K562 (cell line): Measurements from ENCODE around the gene CBFA2T2. TPM values are rescaled to one million over a fixed set of nuclear protein-coding genes. Genes with fewer than 3 reads are reported as not detected.

Source experiments
- ATAC-seq: fragments of 200-7000 bp; cut with Tn5 transposase; 3 replicates; pipeline ENCODE4 v1.9.1; 2020; ENCODE audit warnings: moderate library complexity
- BruUV-seq: library from RNA; stranded (reverse); fragments of 400-500 nt; replicated peaks from 2 replicates; lab custom pipeline; 2021; lab: Mats Ljungman, UMichigan
- CTCF ChIA-PET: fragments of 300-600 bp; formaldehyde crosslinking; extraction: SDS; loops from one replicate; lab custom pipeline; 2021; ENCODE audit warnings: low intra/inter-chr PET ratio; lab: Yijun Ruan, JAX
- POLR2A ChIA-PET: fragments of 300-600, 350-650 bp; sonication (Branson Sonifier 250); formaldehyde crosslinking; extraction: SDS; loops from one replicate; lab custom pipeline; 2021; ENCODE audit warnings: antibody characterized with exemption, inconsistent platforms; lab: Yijun Ruan, JAX
- DNase-seq, 4 experiments: peaks; one replicate each; pipeline versions ENCODE4 v3.0.0 to v3.0.0-alpha.2; 2011 to 2018; ENCODE audit warnings: low spot score in 3 of 4, mixed read lengths in 3 of 4; ENCODE audit errors: extremely low read depth in 1 of 4
- FAIRE-seq: peaks from 2 replicates; lab custom pipeline; 2011; peaks lifted over from hg19 to GRCh38; lab: Jason Lieb, UNC
- H2AFZ ChIP-seq: 2 replicates; pipeline ENCODE4 v1.6.0; 2011; ENCODE audit warnings: low read depth, low read length, control low read depth, inconsistent platforms
- H3K27ac ChIP-seq: fragments of 200-600 bp; 3 replicates; pipeline ENCODE4 v1.8.0; 2011; ENCODE audit warnings: low read depth, mild to moderate bottlenecking, control low read depth, inconsistent platforms, low read length, moderate library complexity, mixed read lengths; ENCODE audit errors: extremely low read depth
- H3K27me3 ChIP-seq, 2 experiments: fragments of 300-600 bp in 1 of 2; 2 replicates in 1 of 2; 3 replicates in 1 of 2; pipeline versions ENCODE4 v1.6.0 to v1.8.0; 2011; ENCODE audit warnings: inconsistent platforms in 2 of 2, low read length in 2 of 2, mild to moderate bottlenecking in 1 of 2, mixed read lengths in 1 of 2, moderate library complexity in 1 of 2; ENCODE audit not compliant: control insufficient read depth in 2 of 2, insufficient read depth in 2 of 2
- H3K36me3 ChIP-seq: fragments of 300-600 bp; 3 replicates; pipeline ENCODE4 v1.8.0; 2011; ENCODE audit warnings: mild to moderate bottlenecking, low read length, inconsistent platforms; ENCODE audit not compliant: control insufficient read depth, insufficient read depth
- H3K4me1 ChIP-seq, 2 experiments: fragments of 200-600 bp in 1 of 2; replicated peaks in 1 of 2; 2 replicates in 1 of 2; 3 replicates in 1 of 2; pipeline versions ENCODE4 v1.5.1 to v1.8.0; 2011; ENCODE audit warnings: inconsistent platforms in 2 of 2, low read length in 2 of 2, mild to moderate bottlenecking in 1 of 2, mixed read lengths in 1 of 2, moderate library complexity in 1 of 2; ENCODE audit not compliant: control insufficient read depth in 2 of 2, insufficient read depth in 2 of 2
- H3K4me2 ChIP-seq: 2 replicates; pipeline ENCODE4 v1.6.1; 2011; ENCODE audit warnings: low read length, control low read depth, inconsistent platforms, mixed read lengths; ENCODE audit not compliant: insufficient read depth
- H3K4me3 ChIP-seq: fragments of 200-600 bp; sonication (generic), shearing (Covaris generic); 2 replicates; pipeline ENCODE4 v1.5.1; 2016; ENCODE audit warnings: control low read depth, inconsistent platforms
- H3K79me2 ChIP-seq: fragments of 200-600 bp; 3 replicates; pipeline ENCODE4 v1.8.0; 2011; ENCODE audit warnings: low read length, inconsistent platforms; ENCODE audit not compliant: control insufficient read depth, insufficient read depth
- H3K9ac ChIP-seq, 2 experiments: 2 replicates each; pipeline versions ENCODE4 v1.6.0 to v1.6.1; 2011; ENCODE audit warnings: low read depth in 2 of 2, low read length in 2 of 2, control low read depth in 1 of 2, inconsistent platforms in 1 of 2, mild to moderate bottlenecking in 1 of 2, mixed read lengths in 1 of 2; ENCODE audit not compliant: insufficient read depth in 1 of 2
- H3K9me1 ChIP-seq: one replicate; pipeline ENCODE4 v1.6.0; 2011; ENCODE audit warnings: inconsistent platforms, mild to moderate bottlenecking, low read length, moderate library complexity; ENCODE audit not compliant: control insufficient read depth, insufficient read depth
- H3K9me3 ChIP-seq: replicated peaks from 2 replicates; pipeline ENCODE4 v1.5.1; 2011; ENCODE audit warnings: low read depth, low read length, inconsistent platforms; ENCODE audit not compliant: control insufficient read depth, insufficient read depth
- H4K20me1 ChIP-seq: replicated peaks from 2 replicates; pipeline ENCODE4 v1.6.1; 2011; ENCODE audit warnings: low read length, inconsistent platforms, mixed read lengths; ENCODE audit not compliant: control insufficient read depth, insufficient read depth
- CUX1 ChIP-seq: fragments of 200-800 bp; sonication (Bioruptor generic); IDR thresholded peaks from 2 replicates; pipeline ENCODE4 v1.6.1; 2016; ENCODE audit warnings: missing genetic modification characterization, missing compliant biosample characterization
- DDX20 ChIP-seq: fragments of 450-650 bp; IDR thresholded peaks from 2 replicates; pipeline ENCODE4 v1.6.1; 2016; ENCODE audit warnings: missing genetic modification characterization, low read depth, mild to moderate bottlenecking, missing compliant biosample characterization, moderate library complexity
- NFXL1 ChIP-seq: fragments of 450-650 bp; formaldehyde crosslinking; IDR thresholded peaks from 2 replicates; pipeline ENCODE4 v1.4.0; 2021; ENCODE audit warnings: mild to moderate bottlenecking
- PHTF2 ChIP-seq: fragments of 250-450 bp; sonication (Bioruptor Pico); IDR thresholded peaks from 2 replicates; pipeline ENCODE4 v1.5.0; 2021; ENCODE audit warnings: mild to moderate bottlenecking
- PTRF ChIP-seq: fragments of 450-650 bp; IDR thresholded peaks from 2 replicates; pipeline ENCODE4 v1.6.1; 2016; ENCODE audit warnings: mild to moderate bottlenecking, missing genetic modification characterization, missing compliant biosample characterization
- RBBP5 ChIP-seq: fragments of 200-600 bp; sonication (generic); IDR thresholded peaks from 2 replicates; pipeline ENCODE4 v1.6.1; 2012; ENCODE audit warnings: borderline replicate concordance, mild to moderate bottlenecking, low read length, control low read depth, inconsistent platforms; ENCODE audit not compliant: insufficient read depth, poor library complexity, severe bottlenecking
- TCF3 ChIP-seq: sonication (generic); formaldehyde crosslinking; IDR thresholded peaks from 2 replicates; pipeline ENCODE4 v1.4.0; 2020; ENCODE audit warnings: mild to moderate bottlenecking, missing genetic modification reagents
- TFAP4 ChIP-seq: sonication (generic); formaldehyde crosslinking; IDR thresholded peaks from 2 replicates; pipeline ENCODE4 v1.8.0; 2022; ENCODE audit warnings: missing genetic modification reagents, mild to moderate bottlenecking, moderate library complexity, borderline replicate concordance
- ZBTB5 ChIP-seq: fragments of 450-650 bp; IDR thresholded peaks from 2 replicates; pipeline ENCODE4 v1.6.1; 2017; ENCODE audit warnings: antibody characterized with exemption
- WGBS: fragments of 100-300 bp; shearing (Covaris generic); methylation state at CpG from one replicate; pipeline ENCODE4 v1.1.6; 2016; ENCODE audit warnings: low coverage, mixed read lengths; ENCODE audit not compliant: insufficient coverage; ENCODE audit errors: missing lambda C conversion rate; 5-methylcytosine and 5-hydroxymethylcytosine counted together
- in situ Hi-C: fragments of 300-500 bp; cut with MboI; formaldehyde crosslinking; loops from 4 replicates; pipeline ENCODE4 v1.15.0; 2018; ENCODE audit warnings: inconsistent platforms, mixed read lengths
- intact Hi-C: fragments of 100-400 bp; cut with micrococcal nuclease; formaldehyde crosslinking; loops from 2 replicates; pipeline ENCODE4 v1.14.2; 2022
- polyA plus RNA-seq, 8 experiments: library from polyadenylated mRNA; depleted of rRNA in 4 of 8; stranded (reverse) in 5 of 8; unstranded in 3 of 8; fragments of >200 nt; fragmentation: Nextera tagmentation in 2 of 8; fragmentation: Illumina TruSeq in 1 of 8; extraction: Ambion mirVana in 2 of 8; extraction: Trizol in 1 of 8; gene quantifications; 2 replicates each; pipeline versions ENCODE4 v1.2.1 to v1.2.3, GENCODE V29; 2011 to 2014; ENCODE audit warnings: inconsistent platforms in 1 of 8, missing spikeins in 1 of 8
- total RNA-seq, 7 experiments: library from RNA; depleted of rRNA in 6 of 7; stranded (reverse); fragments of >200 nt in 6 of 7; fragmentation: Illumina TruSeq in 2 of 7; extraction: Trizol in 2 of 7; gene quantifications; 2 replicates each; pipeline versions ENCODE4 v1.2.1 to v1.2.3, GENCODE V29; 2011 to 2021; ENCODE audit warnings: low replicate concordance in 1 of 7

CBFA2T2 gene
- total and polyA plus RNA-seq, 9 of the 15 experiments (the other 6 are each of a cell fraction or from before 2014, with no cell fraction given), result 0.27 to 9.6 (median 5.8) TPM

- TF ChIP-seq TFAP4 (CRISPR knock-in tag), result peak; percentile 59; the same call in 1 of the 2 replicates
Measured at GRCh38 chr20:33456916-33457642, 32.8 kb upstream of the CBFA2T2 start (continued).

GRCh38 chr20:33459599-33459998, 30.3 kb upstream of the CBFA2T2 start:
- Histone ChIP-seq H3K36me3 (no peaks in the 10 kb centered on the region), H3K27me3 (no peaks in the 10 kb centered on the region), H3K9ac (no peak overlapping the region), H2AFZ (0 out of 2 replicates have a peak overlapping the region, but pooled peaks have one; percentile 1), H3K9me1 (no peaks in the 10 kb centered on the region), H3K4me2 (no peak overlapping the region), H4K20me1 (no peaks in the 10 kb centered on the region), H3K27ac (no peak overlapping the region), H3K4me1 (peaks cover 0 to 3% of the 10 kb centered on the region in 2 experiments; a peak in 3 of 5 replicates), H3K79me2 (no peaks in the 10 kb centered on the region), H3K9me3 (no peaks in the 10 kb centered on the region), H3K4me3 (no peak overlapping the region)
- CTCF ChIA-PET, result no interaction called here
- 10% methylated on average over 7 of the region's 7 CpGs for WGBS
- intact Hi-C loops, result no loop called here
- in situ Hi-C loops, result no loop called here
- DNase-seq (peak in 1 of 4 experiments; percentile 38), ATAC-seq (0 out of 3 replicates have a peak, but pooled peaks have one; percentile 18), FAIRE-seq (peak; percentile 55)
- POLR2A ChIA-PET, result interaction anchor here (1.1 kb wide), 1 partner anchor 10 kb away, joined by 3 read pairs; no protein-coding TSS in a partner anchor
- BruUV-seq, result no TSS peak
- TF ChIP-seq ZBTB5 (no peak), RBBP5 (no peak), DDX20 (tag) (peak; percentile 66), TCF3 (peak; percentile 66), NFXL1 (CRISPR knock-in tag) (0 out of 2 replicates have a peak, but pooled peaks have one; percentile 41), PHTF2 (CRISPR knock-in tag) (no peak), CUX1 (CRISPR knock-in tag) (no peak), PTRF (tag) (peak; percentile 77)
